Activated CD4-positive, alpha-beta T cell treated with anti-CD3 and anti-CD28 coated beads, Interleukin-2, amount 50 U/mL, for 4 hours (primary cell): ENCODE measurements around the gene DST.
"Not testable (repeated sequence)": the region's sequence is repeated elsewhere in the genome, so short reads cannot be mapped to it uniquely, and the experiment has no call there.

ENCODE experiments used
- DNase-seq, 2 experiments: peaks; one replicate each; pipeline ENCODE4 v3.0.0-alpha.2; 2020

The DST gene

GRCh38 chr6:56513631-56514030 lies 129.1 kb downstream of the DST start:
- DNase-seq, result no peak

GRCh38 chr6:56511591-56511990 lies 131.1 kb downstream of the DST start:
- DNase-seq, result no peak

- no peak for DNase-seq
Observed at GRCh38 chr6:56510984-56511531, 131.6 kb downstream of the DST start.

- DNase-seq, result no peak
Observed at GRCh38 chr6:56509031-56509430, 133.7 kb downstream of the DST start.

DNA sequence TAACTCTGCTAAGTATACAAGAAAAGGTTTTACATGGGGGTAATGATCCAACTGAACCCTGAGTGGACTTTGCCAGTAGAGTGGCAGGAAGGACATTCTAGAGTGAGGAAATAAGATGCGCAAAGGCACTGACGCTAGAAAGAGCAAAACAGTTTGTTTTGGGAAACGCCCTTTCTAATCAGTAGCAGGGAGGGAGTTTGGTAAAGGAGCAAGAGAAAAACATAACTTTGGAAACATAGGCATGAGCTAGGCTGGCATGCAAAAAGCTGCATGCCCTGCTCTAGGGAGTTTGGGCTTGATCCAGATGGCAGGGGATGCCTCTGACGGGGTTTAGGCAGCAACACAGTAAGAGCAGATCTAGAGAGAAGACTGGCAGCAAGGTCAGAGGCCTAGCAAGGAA lies 135.2 kb downstream of the DST start:
- DNase-seq, result no peak

DNA sequence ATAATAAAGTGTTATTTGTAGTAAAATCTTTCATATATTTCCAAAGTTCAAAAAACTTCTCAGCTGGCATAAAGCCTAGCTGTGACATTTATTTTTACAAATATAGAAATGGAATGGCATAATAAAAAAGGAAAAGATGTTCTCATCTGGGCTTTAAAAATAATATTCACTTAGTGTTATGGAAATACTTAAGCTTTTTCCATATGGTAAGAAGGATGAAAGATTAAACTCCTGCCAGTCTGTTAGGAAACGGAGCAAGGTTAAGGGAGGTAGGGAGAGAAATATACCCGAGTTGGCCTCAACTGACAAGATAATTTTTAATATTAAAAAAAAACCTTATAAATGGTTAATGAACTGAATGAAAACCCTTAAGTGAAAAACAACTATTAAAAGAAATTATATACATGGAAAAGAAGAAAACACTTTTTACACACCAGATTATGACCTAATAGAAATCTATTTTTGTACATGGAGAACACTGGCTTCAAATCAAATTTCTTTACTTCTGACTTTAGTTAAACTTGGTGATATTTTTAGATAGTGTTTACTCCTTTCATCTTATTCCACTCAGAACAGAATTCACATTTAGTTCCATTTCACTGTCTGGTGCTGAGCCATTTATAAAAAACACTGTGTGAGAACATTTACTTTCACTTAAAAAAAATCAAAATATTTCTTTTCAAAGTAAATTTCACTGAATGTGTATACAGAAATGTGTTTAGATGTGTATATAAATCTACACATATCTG lies 137.0 kb downstream of the DST start:
- no peak for DNase-seq

DNA sequence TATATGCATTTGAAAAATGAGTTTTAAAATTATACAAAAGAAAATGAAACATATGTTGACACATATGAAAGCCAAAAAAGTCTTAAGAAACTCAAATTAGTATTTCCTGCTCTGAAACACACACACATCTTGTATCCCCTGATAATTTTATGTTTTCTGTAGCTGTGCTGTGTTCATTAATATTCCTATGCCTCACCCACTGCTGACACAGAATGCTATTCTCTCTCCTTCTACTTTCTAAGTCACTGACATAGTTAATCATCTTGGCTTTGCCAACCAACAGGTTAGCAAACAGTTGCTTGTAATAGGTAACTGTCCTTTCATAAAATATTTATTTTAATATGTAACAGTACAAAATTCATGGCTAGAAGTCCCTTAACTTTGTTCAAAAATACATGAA lies 140.7 kb downstream of the DST start:
- no peak for DNase-seq

GRCh38 chr6:56499095-56499494 lies 143.6 kb downstream of the DST start:
- DNase-seq, result no peak

GRCh38 chr6:56497691-56498090 lies 145.0 kb downstream of the DST start:
- no peak for DNase-seq

- DNase-seq, result no peak
Observed at GRCh38 chr6:56497240-56497639, 145.4 kb downstream of the DST start.

DNA sequence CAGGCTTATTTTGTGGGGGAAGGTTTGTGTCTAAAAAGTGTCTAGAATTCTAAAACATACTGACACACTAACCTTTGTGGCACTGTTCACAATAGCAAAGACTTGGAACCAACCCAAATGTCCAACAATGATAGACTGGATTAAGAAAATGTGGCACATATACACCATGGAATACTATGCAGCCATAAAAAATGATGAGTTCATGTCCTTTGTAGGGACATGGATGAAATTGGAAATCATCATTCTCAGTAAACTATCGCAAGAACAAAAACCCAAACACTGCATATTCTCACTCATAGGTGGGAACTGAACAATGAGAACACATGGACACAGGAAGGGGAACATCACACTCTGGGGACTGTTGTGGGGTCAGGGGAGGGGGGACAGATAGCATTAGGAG lies 146.0 kb downstream of the DST start:
- not testable (repeated sequence) for DNase-seq

DNA sequence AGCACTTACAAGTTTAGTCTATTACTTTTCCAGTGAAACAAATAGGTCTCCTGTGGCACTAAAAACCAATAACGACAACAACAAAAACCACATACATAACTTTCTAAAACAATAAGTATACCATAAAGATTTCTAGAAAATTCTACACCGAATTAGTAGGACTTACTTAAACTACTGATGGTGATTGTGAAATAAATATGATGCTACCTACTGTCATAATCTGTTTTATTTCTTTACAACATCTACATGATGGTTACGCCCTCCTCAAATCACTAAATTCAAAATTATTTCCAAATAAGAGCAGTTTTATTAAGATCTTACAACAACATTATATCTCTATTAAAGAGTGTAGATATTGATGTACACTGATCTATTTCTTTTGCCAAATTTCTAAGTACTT lies 147.0 kb downstream of the DST start:
- DNase-seq, result no peak

DNA sequence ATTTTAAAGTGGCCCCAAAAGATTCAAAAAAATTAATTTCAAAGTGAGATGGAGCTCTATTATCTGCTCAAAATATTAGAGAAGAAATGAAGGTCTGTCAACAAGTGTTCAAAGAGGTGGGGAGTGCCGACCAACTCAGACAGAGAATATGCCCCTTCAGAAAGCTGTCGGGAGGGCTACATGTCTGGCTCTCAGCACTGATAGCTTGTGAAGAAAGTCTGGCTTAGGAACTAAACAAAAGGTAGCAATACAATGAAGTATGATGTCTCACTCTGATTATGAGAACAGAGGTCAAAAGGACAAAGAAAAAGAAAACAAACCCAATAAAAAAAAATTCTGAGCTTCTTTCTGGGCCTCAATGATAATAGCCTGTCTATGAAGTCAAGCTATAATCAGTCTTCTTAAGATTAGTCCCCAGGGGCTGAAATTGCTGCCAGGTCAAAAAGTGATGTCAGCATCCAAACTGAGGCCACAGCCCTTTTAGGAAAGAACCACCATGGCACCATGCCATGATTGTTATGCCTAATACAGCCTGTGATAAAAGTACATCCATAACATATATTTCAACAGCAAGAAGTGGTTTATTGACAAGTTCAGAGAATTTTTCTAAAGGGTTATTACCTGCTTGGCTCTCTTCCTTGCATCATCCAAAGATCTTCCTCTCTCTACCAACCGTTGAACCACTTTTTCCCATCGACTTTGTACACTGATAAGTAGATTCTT lies 150.9 kb downstream of the DST start:
- no peak for DNase-seq

DNA sequence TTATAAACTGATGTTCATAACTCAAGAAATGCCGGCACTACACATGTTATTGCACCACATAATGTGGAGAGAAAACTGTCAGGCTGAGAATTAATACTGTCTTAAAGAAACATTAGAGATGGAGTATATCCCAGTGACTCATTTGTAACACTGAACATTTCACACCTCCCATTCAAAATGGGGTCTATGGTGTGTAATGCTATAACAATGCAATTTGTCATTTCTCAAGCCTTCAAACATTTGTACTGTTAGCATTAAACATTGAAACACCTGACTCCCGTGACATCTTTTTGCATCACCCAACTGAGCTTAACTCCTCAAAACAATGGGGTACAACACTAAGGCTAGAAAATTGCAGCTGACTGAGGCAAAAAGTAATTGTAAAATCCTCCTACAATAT lies 151.7 kb downstream of the DST start:
- no peak for DNase-seq

GRCh38 chr6:56489559-56489958 lies 153.1 kb downstream of the DST start:
- DNase-seq, result no peak

GRCh38 chr6:56488281-56488680 lies 154.4 kb downstream of the DST start:
- no peak for DNase-seq

- no peak for DNase-seq
Observed at GRCh38 chr6:56486681-56487080, 156.0 kb downstream of the DST start.

GRCh38 chr6:56484669-56485068 lies 158.0 kb downstream of the DST start:
- no peak for DNase-seq

GRCh38 chr6:56483929-56484328 lies 158.8 kb downstream of the DST start:
- no peak for DNase-seq

GRCh38 chr6:56482525-56482924 lies 160.2 kb downstream of the DST start:
- no peak for DNase-seq

- no peak for DNase-seq
Observed at GRCh38 chr6:56481957-56482356, 160.7 kb downstream of the DST start.

GRCh38 chr6:56480654-56481337 lies 161.9 kb downstream of the DST start:
- DNase-seq, result no peak

DNA sequence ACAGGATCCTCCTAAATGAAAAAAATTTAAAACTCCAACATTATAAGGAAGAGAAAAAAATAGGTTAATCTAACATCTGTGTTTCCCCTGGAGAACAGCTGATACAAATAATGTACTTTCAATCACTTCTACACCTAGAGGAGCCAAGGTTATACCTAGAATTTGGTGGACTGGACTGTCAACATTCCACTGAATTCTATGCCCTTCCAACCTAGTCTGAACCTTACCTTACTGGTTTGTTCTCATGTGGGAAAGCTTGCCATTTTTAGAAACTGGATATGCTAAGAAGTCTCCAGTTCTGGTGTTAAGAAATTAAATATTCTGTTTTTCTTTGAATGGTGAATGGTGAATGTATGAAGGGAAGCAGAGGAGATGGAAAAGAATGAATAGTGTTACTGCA lies 162.4 kb downstream of the DST start:
- DNase-seq, result no peak

- no peak for DNase-seq
Observed at GRCh38 chr6:56479381-56479780, 163.3 kb downstream of the DST start.
